ENCODE results near the gene DNAJB12. TPM values are rescaled to one million over a fixed set of nuclear protein-coding genes. Genes with fewer than 3 reads are reported as not detected.
"Not testable (repeated sequence)": the region's sequence is repeated elsewhere in the genome, so short reads cannot be mapped to it uniquely, and the experiment has no call there.

Gene DNAJB12
- total RNA-seq, 2 donors from 2014 or later = 24.1 to 25.2 TPM

DNA sequence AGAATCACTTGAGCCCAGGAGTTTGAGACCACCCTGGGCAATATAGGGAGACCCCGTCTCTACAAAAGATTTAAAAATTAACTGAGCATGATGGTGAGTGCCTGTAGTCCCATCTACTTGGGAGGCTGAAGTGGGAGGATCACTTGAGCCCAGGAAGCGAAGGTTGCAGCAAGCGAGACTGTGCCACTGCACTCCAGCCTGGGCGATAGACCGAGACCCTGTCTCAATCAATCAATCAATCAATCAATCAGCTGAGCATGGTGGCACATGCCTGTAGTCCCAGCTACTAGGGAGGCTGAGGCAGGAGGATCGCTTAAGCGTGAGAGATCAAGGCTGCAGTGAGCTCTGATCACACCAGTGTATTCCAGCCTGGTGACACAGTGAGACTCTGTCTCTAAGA is 40.5 kb downstream of the DNAJB12 start:
- peaks cover 0 to 3% of the 10 kb centered on the region in 2 donors for H3K36me3 Mint-ChIP-seq (ENCODE audit: insufficient read depth in 2 of 2)
- no peak overlapping the region for H3K4me3 Mint-ChIP-seq
- H3K9me3 Mint-ChIP-seq = no peaks in the 10 kb centered on the region
- no peak overlapping the region for H3K27ac Mint-ChIP-seq
- H3K4me1 Mint-ChIP-seq (ENCODE audit: low read depth) = peaks cover 83% of the 10 kb centered on the region
- ATAC-seq (replicated peaks in 1 of 2) (no peak), DNase-seq (no peak)
- H3K27me3 Mint-ChIP-seq (ENCODE audit: low read depth) = no peaks in the 10 kb centered on the region

DNA sequence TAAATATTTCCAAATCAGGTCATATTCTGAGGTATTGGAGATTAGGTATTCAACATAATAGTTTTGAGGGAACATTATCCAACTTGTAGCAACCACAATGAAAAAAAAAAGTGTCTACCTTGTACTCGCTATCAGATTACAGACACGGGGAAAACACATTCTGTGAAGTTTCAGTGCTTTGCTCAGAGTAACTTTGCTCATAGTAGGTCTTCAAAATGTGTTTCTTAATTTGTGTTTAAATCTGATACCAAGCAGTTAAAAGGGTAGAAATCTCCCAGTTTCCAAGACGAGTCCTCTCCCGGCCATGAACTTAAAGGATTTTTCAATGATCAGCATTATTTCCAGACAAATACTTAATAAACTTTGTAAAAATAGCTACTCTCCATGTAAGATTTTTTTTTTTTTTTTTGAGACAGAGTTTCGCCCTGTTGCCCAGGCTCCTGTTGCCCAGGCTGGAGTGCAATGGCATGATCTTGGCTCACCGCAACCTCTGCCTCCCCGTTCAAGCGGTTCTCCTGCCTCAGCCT is 41.8 kb downstream of the DNAJB12 start:
- no peaks in the 10 kb centered on the region for H3K9me3 Mint-ChIP-seq
- peaks cover 84% of the 10 kb centered on the region for H3K4me1 Mint-ChIP-seq (ENCODE audit: low read depth)
- H3K27ac Mint-ChIP-seq = no peak overlapping the region
- no peak overlapping the region for H3K4me3 Mint-ChIP-seq
- H3K27me3 Mint-ChIP-seq (ENCODE audit: low read depth) = no peaks in the 10 kb centered on the region
- DNase-seq (no peak), ATAC-seq (replicated peaks in 1 of 2) (no peak)
- no peaks in the 10 kb centered on the region for H3K36me3 Mint-ChIP-seq (ENCODE audit: insufficient read depth in 2 of 2)

GRCh38 chr10:72311667-72312066 is 43.1 kb downstream of the DNAJB12 start:
- no peaks in the 10 kb centered on the region for H3K27me3 Mint-ChIP-seq (ENCODE audit: low read depth)
- ATAC-seq (replicated peaks in 1 of 2) (peak; percentile 55 to 65), DNase-seq (no peak)
- peak overlapping the region; percentile 77 for H3K27ac Mint-ChIP-seq
- peaks cover 79% of the 10 kb centered on the region for H3K4me1 Mint-ChIP-seq (ENCODE audit: low read depth)
- H3K9me3 Mint-ChIP-seq = no peaks in the 10 kb centered on the region
- no peaks in the 10 kb centered on the region for H3K36me3 Mint-ChIP-seq (ENCODE audit: insufficient read depth in 2 of 2)
- peak overlapping the region; percentile 4 to 50 for H3K4me3 Mint-ChIP-seq

DNA sequence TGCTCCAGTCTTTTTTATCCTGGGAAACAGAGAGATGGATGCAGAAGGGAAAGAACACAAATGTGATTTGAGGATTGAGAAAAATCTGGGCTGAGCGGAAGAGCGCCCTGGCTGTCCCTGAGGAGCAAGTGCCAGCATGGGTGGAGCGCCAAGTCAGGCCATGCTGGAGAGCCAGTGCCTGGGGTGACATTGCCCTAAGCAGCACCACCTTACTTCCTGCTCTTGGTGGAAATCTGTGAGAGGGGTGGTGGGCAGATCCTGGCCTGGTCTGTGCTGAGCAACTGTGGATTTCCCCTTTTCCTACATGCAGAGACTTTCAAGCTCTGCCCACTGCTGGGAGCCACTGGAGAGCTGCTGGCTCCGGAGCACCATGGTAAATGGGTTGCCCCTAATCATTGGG is 44.1 kb downstream of the DNAJB12 start:
- ATAC-seq (replicated peaks in 1 of 2) (no peak), DNase-seq (no peak)
- H3K27ac Mint-ChIP-seq = peak overlapping the region; percentile 4
- peaks cover 79% of the 10 kb centered on the region for H3K4me1 Mint-ChIP-seq (ENCODE audit: low read depth)
- H3K36me3 Mint-ChIP-seq (ENCODE audit: insufficient read depth in 2 of 2) = no peaks in the 10 kb centered on the region
- no peaks in the 10 kb centered on the region for H3K27me3 Mint-ChIP-seq (ENCODE audit: low read depth)
- H3K9me3 Mint-ChIP-seq = no peaks in the 10 kb centered on the region
- peak overlapping the region; percentile 19 to 77 for H3K4me3 Mint-ChIP-seq

GRCh38 chr10:72310241-72310633 is 44.5 kb downstream of the DNAJB12 start:
- Mint-ChIP-seq H3K9me3 (no peaks in the 10 kb centered on the region), H3K4me3 (peak overlapping the region; percentile 19 to 77), H3K27ac (peak overlapping the region; percentile 47), H3K4me1 (ENCODE audit: low read depth) (peaks cover 79% of the 10 kb centered on the region), H3K36me3 (ENCODE audit: insufficient read depth in 2 of 2) (no peaks in the 10 kb centered on the region), H3K27me3 (ENCODE audit: low read depth) (no peaks in the 10 kb centered on the region)
- no peak for DNase-seq
- no peak for ATAC-seq (replicated peaks in 1 of 2)

GRCh38 chr10:72309290-72310240 is 45.2 kb downstream of the DNAJB12 start:
- no peaks in the 10 kb centered on the region for H3K27me3 Mint-ChIP-seq (ENCODE audit: low read depth)
- no peaks in the 10 kb centered on the region for H3K36me3 Mint-ChIP-seq (ENCODE audit: insufficient read depth in 2 of 2)
- peaks cover 78% of the 10 kb centered on the region for H3K4me1 Mint-ChIP-seq (ENCODE audit: low read depth)
- no peak for DNase-seq
- H3K27ac Mint-ChIP-seq = peak overlapping the region; percentile 68
- no peaks in the 10 kb centered on the region for H3K9me3 Mint-ChIP-seq
- H3K4me3 Mint-ChIP-seq = peak overlapping the region; percentile 15 to 77
- ATAC-seq (replicated peaks in 1 of 2) = no peak

- Mint-ChIP-seq H3K27me3 (ENCODE audit: low read depth) (no peaks in the 10 kb centered on the region), H3K9me3 (no peaks in the 10 kb centered on the region), H3K4me3 (peak overlapping the region; percentile 48 to 56), H3K36me3 (ENCODE audit: insufficient read depth in 2 of 2) (no peaks in the 10 kb centered on the region), H3K4me1 (ENCODE audit: low read depth) (peaks cover 82% of the 10 kb centered on the region), H3K27ac (peak overlapping the region; percentile 68)
- ATAC-seq (replicated peaks in 1 of 2) (peak; percentile 48 to 51), DNase-seq (peak; percentile 57 to 59)
These were observed 46.3 kb downstream of the DNAJB12 start for GRCh38 chr10:72308320-72308987.

- ATAC-seq (replicated peaks in 1 of 2); H3K36me3 Mint-ChIP-seq (ENCODE audit: insufficient read depth in 2 of 2); H3K9me3 Mint-ChIP-seq; H3K27me3 Mint-ChIP-seq (ENCODE audit: low read depth); DNase-seq: not testable (repeated sequence)
- Mint-ChIP-seq H3K4me3 (peak overlapping the region in 1 of 2 donors; percentile 48), H3K27ac (peak overlapping the region; percentile 68), H3K4me1 (ENCODE audit: low read depth) (peaks cover 88% of the 10 kb centered on the region)
These were observed 47.0 kb downstream of the DNAJB12 start for GRCh38 chr10:72307711-72308110.

DNA sequence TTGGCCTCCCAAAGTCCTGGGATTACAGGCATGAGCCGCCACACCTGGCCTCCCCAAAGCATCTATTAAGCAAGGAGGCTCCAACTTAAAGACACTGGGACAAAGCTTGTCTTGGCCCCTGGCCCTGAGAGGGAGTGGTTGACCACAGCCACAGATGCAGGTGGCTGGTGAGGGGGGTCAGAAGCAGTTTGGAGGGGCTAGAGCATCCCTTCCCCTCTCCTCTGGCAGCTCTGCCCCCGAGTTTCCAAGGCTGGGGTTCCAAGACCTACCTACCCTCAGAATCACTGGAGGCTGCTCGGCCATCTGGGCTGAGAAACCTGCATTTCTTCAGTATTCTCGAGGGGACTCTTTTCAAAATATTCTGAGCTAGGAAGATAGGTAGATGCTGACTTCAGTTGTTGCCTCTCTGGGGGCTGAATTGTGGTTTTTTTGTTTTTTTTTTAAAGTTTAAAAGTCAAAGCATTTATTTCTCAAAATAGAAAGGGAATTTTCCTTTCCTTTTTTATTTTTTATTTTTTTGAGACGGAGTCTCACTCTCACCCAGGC is 48.4 kb downstream of the DNAJB12 start:
- DNase-seq (no peak), ATAC-seq (replicated peaks in 1 of 2) (no peak)
- Mint-ChIP-seq H3K9me3 (no peaks in the 10 kb centered on the region), H3K27me3 (ENCODE audit: low read depth) (no peaks in the 10 kb centered on the region), H3K27ac (peak overlapping the region; percentile 82), H3K4me1 (ENCODE audit: low read depth) (peaks cover 84% of the 10 kb centered on the region), H3K4me3 (peak overlapping the region; percentile 62 to 69), H3K36me3 (ENCODE audit: insufficient read depth in 2 of 2) (peaks cover 0 to 3% of the 10 kb centered on the region in 2 donors)

DNA sequence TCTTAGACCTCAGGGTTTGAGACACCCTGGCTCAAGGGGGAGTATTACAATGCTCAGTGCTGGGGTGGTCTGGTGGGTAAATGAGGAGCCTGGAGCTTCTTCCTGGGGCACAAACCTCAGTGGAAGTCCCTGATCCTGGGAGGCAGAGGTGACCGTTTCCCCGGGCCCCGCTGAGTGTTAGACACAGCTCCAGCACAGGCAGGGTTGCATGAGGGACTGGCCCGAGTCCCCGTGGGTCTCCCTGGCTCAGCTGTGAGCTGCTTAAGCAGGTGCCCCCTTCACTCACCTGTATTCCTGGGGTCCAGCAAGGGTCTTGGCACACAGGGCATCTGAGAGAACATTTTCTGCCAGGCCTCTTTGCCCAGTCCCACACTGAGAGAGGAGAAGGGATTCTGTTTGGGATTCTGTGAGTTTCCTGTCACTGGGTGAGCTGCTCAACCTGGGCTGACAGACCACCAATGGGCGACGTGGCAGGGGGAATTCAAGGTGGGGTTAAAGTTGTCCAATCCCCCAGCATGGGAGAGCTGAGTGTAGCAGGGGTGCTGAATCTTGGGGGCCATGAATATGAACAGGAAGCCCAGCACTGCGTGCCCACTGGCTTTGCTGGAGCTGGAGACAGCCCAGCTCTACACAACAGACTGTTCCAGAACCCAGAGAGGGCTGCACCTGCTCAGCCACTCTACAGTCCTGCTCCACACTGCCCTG is 51.1 kb downstream of the DNAJB12 start:
- Mint-ChIP-seq H3K36me3 (ENCODE audit: insufficient read depth in 2 of 2) (peaks cover 3% of the 10 kb centered on the region in 2 donors), H3K9me3 (peaks cover 0 to 3% of the 10 kb centered on the region in 2 donors), H3K4me3 (peak overlapping the region; percentile 53 to 79), H3K4me1 (ENCODE audit: low read depth) (peaks cover 70% of the 10 kb centered on the region), H3K27me3 (ENCODE audit: low read depth) (no peaks in the 10 kb centered on the region), H3K27ac (peak overlapping the region; percentile 85)
- peak; percentile 18 to 28 for ATAC-seq (replicated peaks in 1 of 2)
- DNase-seq = peak; percentile 54 to 58

- no peak for DNase-seq
- Mint-ChIP-seq H3K27ac (peak overlapping the region; percentile 92), H3K4me3 (peak overlapping the region; percentile 75 to 80), H3K4me1 (ENCODE audit: low read depth) (peaks cover 68% of the 10 kb centered on the region), H3K36me3 (ENCODE audit: insufficient read depth in 2 of 2) (peaks cover 3 to 7% of the 10 kb centered on the region in 2 donors), H3K9me3 (peaks cover 0 to 3% of the 10 kb centered on the region in 2 donors), H3K27me3 (ENCODE audit: low read depth) (no peaks in the 10 kb centered on the region)
- no peak for ATAC-seq (replicated peaks in 1 of 2)
These were observed 55.9 kb downstream of the DNAJB12 start for GRCh38 chr10:72298592-72299519.

Measured in activated T-cell treated with anti-CD3 and anti-CD28 coated beads, Interleukin-2, amount 50 U/mL, for 72 hours (primary cell).